K562 (cell line): ENCODE results near the gene ACTRT2. TPM values are rescaled to one million over a fixed set of nuclear protein-coding genes. Genes with fewer than 3 reads are reported as not detected.

Experiments
- ATAC-seq: fragments of 200-7000 bp; cut with Tn5 transposase; 3 replicates; pipeline ENCODE4 v1.9.1; 2020; ENCODE audit warnings: moderate library complexity
- BruUV-seq: library from RNA; stranded (reverse); fragments of 400-500 nt; replicated peaks from 2 replicates; lab custom pipeline; 2021; lab: Mats Ljungman, UMichigan
- CTCF ChIA-PET: fragments of 300-600 bp; formaldehyde crosslinking; extraction: SDS; loops from one replicate; lab custom pipeline; 2021; ENCODE audit warnings: low intra/inter-chr PET ratio; lab: Yijun Ruan, JAX
- POLR2A ChIA-PET: fragments of 300-600, 350-650 bp; sonication (Branson Sonifier 250); formaldehyde crosslinking; extraction: SDS; loops from one replicate; lab custom pipeline; 2021; ENCODE audit warnings: antibody characterized with exemption, inconsistent platforms; lab: Yijun Ruan, JAX
- DNase-seq, 4 experiments: peaks; one replicate each; pipeline versions ENCODE4 v3.0.0 to v3.0.0-alpha.2; 2011 to 2018; ENCODE audit warnings: low spot score in 3 of 4, mixed read lengths in 3 of 4; ENCODE audit errors: extremely low read depth in 1 of 4
- FAIRE-seq: peaks from 2 replicates; lab custom pipeline; 2011; peaks lifted over from hg19 to GRCh38; lab: Jason Lieb, UNC
- H2AFZ ChIP-seq: 2 replicates; pipeline ENCODE4 v1.6.0; 2011; ENCODE audit warnings: low read depth, low read length, control low read depth, inconsistent platforms
- H3K27ac ChIP-seq: fragments of 200-600 bp; 3 replicates; pipeline ENCODE4 v1.8.0; 2011; ENCODE audit warnings: low read depth, mild to moderate bottlenecking, control low read depth, inconsistent platforms, low read length, moderate library complexity, mixed read lengths; ENCODE audit errors: extremely low read depth
- H3K27me3 ChIP-seq, 2 experiments: fragments of 300-600 bp in 1 of 2; 2 replicates in 1 of 2; 3 replicates in 1 of 2; pipeline versions ENCODE4 v1.6.0 to v1.8.0; 2011; ENCODE audit warnings: inconsistent platforms in 2 of 2, low read length in 2 of 2, mild to moderate bottlenecking in 1 of 2, mixed read lengths in 1 of 2, moderate library complexity in 1 of 2; ENCODE audit not compliant: control insufficient read depth in 2 of 2, insufficient read depth in 2 of 2
- H3K36me3 ChIP-seq: fragments of 300-600 bp; 3 replicates; pipeline ENCODE4 v1.8.0; 2011; ENCODE audit warnings: mild to moderate bottlenecking, low read length, inconsistent platforms; ENCODE audit not compliant: control insufficient read depth, insufficient read depth
- H3K4me1 ChIP-seq, 2 experiments: fragments of 200-600 bp in 1 of 2; replicated peaks in 1 of 2; 2 replicates in 1 of 2; 3 replicates in 1 of 2; pipeline versions ENCODE4 v1.5.1 to v1.8.0; 2011; ENCODE audit warnings: inconsistent platforms in 2 of 2, low read length in 2 of 2, mild to moderate bottlenecking in 1 of 2, mixed read lengths in 1 of 2, moderate library complexity in 1 of 2; ENCODE audit not compliant: control insufficient read depth in 2 of 2, insufficient read depth in 2 of 2
- H3K4me2 ChIP-seq: 2 replicates; pipeline ENCODE4 v1.6.1; 2011; ENCODE audit warnings: low read length, control low read depth, inconsistent platforms, mixed read lengths; ENCODE audit not compliant: insufficient read depth
- H3K4me3 ChIP-seq: fragments of 200-600 bp; sonication (generic), shearing (Covaris generic); 2 replicates; pipeline ENCODE4 v1.5.1; 2016; ENCODE audit warnings: control low read depth, inconsistent platforms
- H3K79me2 ChIP-seq: fragments of 200-600 bp; 3 replicates; pipeline ENCODE4 v1.8.0; 2011; ENCODE audit warnings: low read length, inconsistent platforms; ENCODE audit not compliant: control insufficient read depth, insufficient read depth
- H3K9ac ChIP-seq, 2 experiments: 2 replicates each; pipeline versions ENCODE4 v1.6.0 to v1.6.1; 2011; ENCODE audit warnings: low read depth in 2 of 2, low read length in 2 of 2, control low read depth in 1 of 2, inconsistent platforms in 1 of 2, mild to moderate bottlenecking in 1 of 2, mixed read lengths in 1 of 2; ENCODE audit not compliant: insufficient read depth in 1 of 2
- H3K9me1 ChIP-seq: one replicate; pipeline ENCODE4 v1.6.0; 2011; ENCODE audit warnings: inconsistent platforms, mild to moderate bottlenecking, low read length, moderate library complexity; ENCODE audit not compliant: control insufficient read depth, insufficient read depth
- H3K9me3 ChIP-seq: replicated peaks from 2 replicates; pipeline ENCODE4 v1.5.1; 2011; ENCODE audit warnings: low read depth, low read length, inconsistent platforms; ENCODE audit not compliant: control insufficient read depth, insufficient read depth
- H4K20me1 ChIP-seq: replicated peaks from 2 replicates; pipeline ENCODE4 v1.6.1; 2011; ENCODE audit warnings: low read length, inconsistent platforms, mixed read lengths; ENCODE audit not compliant: control insufficient read depth, insufficient read depth
- CC2D1A ChIP-seq: fragments of 450-650 bp; IDR thresholded peaks from 2 replicates; pipeline ENCODE4 v1.6.1; 2017; ENCODE audit warnings: mild to moderate bottlenecking
- CREB3 ChIP-seq: fragments of 450-650 bp; conservative IDR thresholded peaks from 2 replicates; pipeline ENCODE4 v1.6.1; 2016; ENCODE audit warnings: missing genetic modification characterization, low read depth, mild to moderate bottlenecking, missing compliant biosample characterization, moderate library complexity
- DACH1 ChIP-seq: fragments of 450-650 bp; IDR thresholded peaks from 2 replicates; pipeline ENCODE4 v1.6.1; 2018; ENCODE audit not compliant: partially characterized antibody
- DPF2 ChIP-seq: fragments of 450-650 bp; IDR thresholded peaks from 2 replicates; pipeline ENCODE4 v1.6.1; 2016
- HMBOX1 ChIP-seq: sonication (generic); IDR thresholded peaks from 2 replicates; pipeline ENCODE4 v1.6.1; 2016
- HMG20A ChIP-seq: fragments of 450-650 bp; formaldehyde crosslinking; conservative IDR thresholded peaks from 2 replicates; pipeline ENCODE4 v1.4.0; 2020; ENCODE audit warnings: mild to moderate bottlenecking, mixed read lengths
- MXD1 ChIP-seq: fragments of 250-450 bp; sonication (Bioruptor Pico); IDR thresholded peaks from 2 replicates; pipeline ENCODE4 v1.8.0; 2021; ENCODE audit warnings: borderline replicate concordance, mild to moderate bottlenecking, moderate library complexity; ENCODE audit not compliant: poor library complexity, severe bottlenecking
- NCOA2 ChIP-seq, 2 experiments: fragments of 450-650 bp; IDR thresholded peaks; 2 replicates each; pipeline ENCODE4 v1.6.1; 2018; ENCODE audit warnings: mild to moderate bottlenecking in 2 of 2, moderate library complexity in 1 of 2; ENCODE audit not compliant: partially characterized antibody in 2 of 2
- TCF7 ChIP-seq: sonication (generic); IDR thresholded peaks from 2 replicates; pipeline ENCODE4 v1.6.1; 2016; ENCODE audit warnings: antibody characterized with exemption, borderline replicate concordance
- WGBS: fragments of 100-300 bp; shearing (Covaris generic); methylation state at CpG from one replicate; pipeline ENCODE4 v1.1.6; 2016; ENCODE audit warnings: low coverage, mixed read lengths; ENCODE audit not compliant: insufficient coverage; ENCODE audit errors: missing lambda C conversion rate; 5-methylcytosine and 5-hydroxymethylcytosine counted together
- in situ Hi-C: fragments of 300-500 bp; cut with MboI; formaldehyde crosslinking; loops from 4 replicates; pipeline ENCODE4 v1.15.0; 2018; ENCODE audit warnings: inconsistent platforms, mixed read lengths
- intact Hi-C: fragments of 100-400 bp; cut with micrococcal nuclease; formaldehyde crosslinking; loops from 2 replicates; pipeline ENCODE4 v1.14.2; 2022
- polyA plus RNA-seq, 8 experiments: library from polyadenylated mRNA; depleted of rRNA in 4 of 8; stranded (reverse) in 5 of 8; unstranded in 3 of 8; fragments of >200 nt; fragmentation: Nextera tagmentation in 2 of 8; fragmentation: Illumina TruSeq in 1 of 8; extraction: Ambion mirVana in 2 of 8; extraction: Trizol in 1 of 8; gene quantifications; 2 replicates each; pipeline versions ENCODE4 v1.2.1 to v1.2.3, GENCODE V29; 2011 to 2014; ENCODE audit warnings: inconsistent platforms in 1 of 8, missing spikeins in 1 of 8
- total RNA-seq, 7 experiments: library from RNA; depleted of rRNA in 6 of 7; stranded (reverse); fragments of >200 nt in 6 of 7; fragmentation: Illumina TruSeq in 2 of 7; extraction: Trizol in 2 of 7; gene quantifications; 2 replicates each; pipeline versions ENCODE4 v1.2.1 to v1.2.3, GENCODE V29; 2011 to 2021; ENCODE audit warnings: low replicate concordance in 1 of 7
- TF ChIP-seq, protein P1 (sequence below): fragments of 250-450 bp; sonication (Bioruptor Pico); IDR thresholded peaks from 2 replicates; pipeline ENCODE4 v1.5.0; 2021; ENCODE audit warnings: mild to moderate bottlenecking, borderline replicate concordance
- TF ChIP-seq, protein P2 (sequence below): fragments of 250-450 bp; sonication (Bioruptor Pico); IDR thresholded peaks from 2 replicates; pipeline ENCODE4 v1.5.0; 2021
- TF ChIP-seq, protein P3 (sequence below), 2 experiments: fragments of 450-650 bp in 1 of 2; IDR thresholded peaks; 2 replicates each; pipeline ENCODE4 v1.6.1; 2011 to 2017; ENCODE audit warnings: low read depth in 2 of 2, antibody characterized with exemption in 1 of 2, borderline replicate concordance in 1 of 2, low read length in 1 of 2, mild to moderate bottlenecking in 1 of 2, mixed read lengths in 1 of 2; ENCODE audit not compliant: control insufficient read depth in 1 of 2

The ACTRT2 gene
- total and polyA plus RNA-seq, 9 of the 15 experiments (the other 6 are each of a cell fraction or from before 2014, with no cell fraction given): not detected

GRCh38 chr1:3065396-3065795 is 44.1 kb downstream of the ACTRT2 start (continued):
- TF ChIP-seq, protein P1, sequence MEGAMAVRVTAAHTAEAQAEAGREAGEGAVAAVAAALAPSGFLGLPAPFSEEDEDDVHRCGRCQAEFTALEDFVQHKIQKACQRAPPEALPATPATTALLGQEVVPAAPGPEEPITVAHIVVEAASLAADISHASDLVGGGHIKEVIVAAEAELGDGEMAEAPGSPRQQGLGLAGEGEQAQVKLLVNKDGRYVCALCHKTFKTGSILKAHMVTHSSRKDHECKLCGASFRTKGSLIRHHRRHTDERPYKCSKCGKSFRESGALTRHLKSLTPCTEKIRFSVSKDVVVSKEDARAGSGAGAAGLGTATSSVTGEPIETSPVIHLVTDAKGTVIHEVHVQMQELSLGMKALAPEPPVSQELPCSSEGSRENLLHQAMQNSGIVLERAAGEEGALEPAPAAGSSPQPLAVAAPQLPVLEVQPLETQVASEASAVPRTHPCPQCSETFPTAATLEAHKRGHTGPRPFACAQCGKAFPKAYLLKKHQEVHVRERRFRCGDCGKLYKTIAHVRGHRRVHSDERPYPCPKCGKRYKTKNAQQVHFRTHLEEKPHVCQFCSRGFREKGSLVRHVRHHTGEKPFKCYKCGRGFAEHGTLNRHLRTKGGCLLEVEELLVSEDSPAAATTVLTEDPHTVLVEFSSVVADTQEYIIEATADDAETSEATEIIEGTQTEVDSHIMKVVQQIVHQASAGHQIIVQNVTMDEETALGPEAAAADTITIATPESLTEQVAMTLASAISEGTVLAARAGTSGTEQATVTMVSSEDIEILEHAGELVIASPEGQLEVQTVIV: no peak
- no peak for TF ChIP-seq DACH1
- TF ChIP-seq, protein P2, sequence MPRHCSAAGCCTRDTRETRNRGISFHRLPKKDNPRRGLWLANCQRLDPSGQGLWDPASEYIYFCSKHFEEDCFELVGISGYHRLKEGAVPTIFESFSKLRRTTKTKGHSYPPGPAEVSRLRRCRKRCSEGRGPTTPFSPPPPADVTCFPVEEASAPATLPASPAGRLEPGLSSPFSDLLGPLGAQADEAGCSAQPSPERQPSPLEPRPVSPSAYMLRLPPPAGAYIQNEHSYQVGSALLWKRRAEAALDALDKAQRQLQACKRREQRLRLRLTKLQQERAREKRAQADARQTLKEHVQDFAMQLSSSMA (CRISPR knock-in tag): no peak

DNA sequence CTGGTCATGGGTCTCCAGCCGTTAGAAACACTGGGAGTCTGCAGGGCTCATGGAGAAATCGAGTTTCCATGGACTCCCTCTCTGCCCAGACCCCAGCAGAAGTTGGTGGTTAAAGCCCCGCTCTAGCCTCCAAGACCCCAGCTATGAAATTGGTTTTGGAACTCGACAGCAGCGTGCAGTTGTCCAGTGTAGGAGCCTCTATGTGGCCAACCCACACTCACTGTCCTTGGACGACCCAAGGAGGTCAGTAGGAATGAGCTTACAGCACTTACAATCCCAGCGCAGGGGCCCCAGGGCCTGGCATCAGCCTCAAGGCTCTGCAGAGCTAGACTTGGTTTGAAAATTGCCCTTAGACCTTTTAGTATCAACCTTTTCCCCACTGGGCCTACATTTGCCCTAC is 44.5 kb downstream of the ACTRT2 start:
- peaks cover 0 to 15% of the 10 kb centered on the region in 2 experiments; a peak in 2 of 5 replicates for H3K27me3 ChIP-seq
- no peak overlapping the region for H2AFZ ChIP-seq
- no peak overlapping the region for H3K4me3 ChIP-seq
- no peak for ATAC-seq
- H4K20me1 ChIP-seq: no peaks in the 10 kb centered on the region
- no peak for FAIRE-seq
- under 1% methylated on average over 7 of the region's 7 CpGs for WGBS
- DNase-seq: no peak
- no peaks in the 10 kb centered on the region for H3K9me3 ChIP-seq
- BruUV-seq: no TSS peak
- intact Hi-C loops: no loop called here
- no peaks in the 10 kb centered on the region for H3K9me1 ChIP-seq
- no peak overlapping the region for H3K9ac ChIP-seq
- H3K79me2 ChIP-seq: no peaks in the 10 kb centered on the region
- H3K27ac ChIP-seq: no peak overlapping the region
- no peaks in the 10 kb centered on the region for H3K36me3 ChIP-seq
- in situ Hi-C loops: no loop called here
- H3K4me1 ChIP-seq: no peaks in the 10 kb centered on the region
- ChIA-PET POLR2A (interaction anchor here (0.6 kb wide), 1 partner anchor 35 kb away, joined by 3 read pairs; no protein-coding TSS in a partner anchor), CTCF (interaction anchor here (0.7 kb wide), 1 partner anchor 255 kb away, joined by 3 read pairs; no protein-coding TSS in a partner anchor)
- no peak overlapping the region for H3K4me2 ChIP-seq
- TF ChIP-seq HMBOX1: no peak
- TF ChIP-seq NCOA2 (IDR thresholded peaks at IDR 0.05; ENCODE audit: partially characterized antibody in 2 of 2): no peak
- no peak for TF ChIP-seq CC2D1A
- TF ChIP-seq CREB3 (tag): no peak
- TF ChIP-seq TCF7: no peak
- TF ChIP-seq, protein P3, sequence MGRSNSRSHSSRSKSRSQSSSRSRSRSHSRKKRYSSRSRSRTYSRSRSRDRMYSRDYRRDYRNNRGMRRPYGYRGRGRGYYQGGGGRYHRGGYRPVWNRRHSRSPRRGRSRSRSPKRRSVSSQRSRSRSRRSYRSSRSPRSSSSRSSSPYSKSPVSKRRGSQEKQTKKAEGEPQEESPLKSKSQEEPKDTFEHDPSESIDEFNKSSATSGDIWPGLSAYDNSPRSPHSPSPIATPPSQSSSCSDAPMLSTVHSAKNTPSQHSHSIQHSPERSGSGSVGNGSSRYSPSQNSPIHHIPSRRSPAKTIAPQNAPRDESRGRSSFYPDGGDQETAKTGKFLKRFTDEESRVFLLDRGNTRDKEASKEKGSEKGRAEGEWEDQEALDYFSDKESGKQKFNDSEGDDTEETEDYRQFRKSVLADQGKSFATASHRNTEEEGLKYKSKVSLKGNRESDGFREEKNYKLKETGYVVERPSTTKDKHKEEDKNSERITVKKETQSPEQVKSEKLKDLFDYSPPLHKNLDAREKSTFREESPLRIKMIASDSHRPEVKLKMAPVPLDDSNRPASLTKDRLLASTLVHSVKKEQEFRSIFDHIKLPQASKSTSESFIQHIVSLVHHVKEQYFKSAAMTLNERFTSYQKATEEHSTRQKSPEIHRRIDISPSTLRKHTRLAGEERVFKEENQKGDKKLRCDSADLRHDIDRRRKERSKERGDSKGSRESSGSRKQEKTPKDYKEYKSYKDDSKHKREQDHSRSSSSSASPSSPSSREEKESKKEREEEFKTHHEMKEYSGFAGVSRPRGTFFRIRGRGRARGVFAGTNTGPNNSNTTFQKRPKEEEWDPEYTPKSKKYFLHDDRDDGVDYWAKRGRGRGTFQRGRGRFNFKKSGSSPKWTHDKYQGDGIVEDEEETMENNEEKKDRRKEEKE (IDR thresholded peaks at IDR 0.05; ENCODE audit: borderline replicate concordance in 1 of 2, control insufficient read depth in 1 of 2, low read depth in 2 of 2, low read length in 1 of 2): no peak
- no peak for TF ChIP-seq DPF2
- no peak for TF ChIP-seq MXD1 (CRISPR knock-in tag)
- no peak for TF ChIP-seq HMG20A (CRISPR knock-in tag)
